ES-I3 (cell line): ENCODE data around the gene PNMA8C.

ENCODE experiments used
- H3K36me3 ChIP-seq: 2 replicates; pipeline ENCODE4 v1.6.1; 2013; ENCODE audit warnings: mild to moderate bottlenecking, low read length, control low read depth, moderate library complexity; ENCODE audit not compliant: insufficient read depth
- H3K4me1 ChIP-seq: 2 replicates; pipeline ENCODE4 v1.6.1; 2013; ENCODE audit warnings: mild to moderate bottlenecking, control low read depth, low read length; ENCODE audit not compliant: insufficient read depth
- H3K9ac ChIP-seq: 2 replicates; pipeline ENCODE4 v1.6.1; 2013; ENCODE audit warnings: low read depth, mild to moderate bottlenecking, low read length, moderate library complexity
- H3K9me3 ChIP-seq: 2 replicates; pipeline ENCODE4 v1.6.1; 2013; ENCODE audit warnings: mild to moderate bottlenecking, low read length, moderate library complexity; ENCODE audit not compliant: control insufficient read depth, insufficient read depth

The PNMA8C gene

DNA sequence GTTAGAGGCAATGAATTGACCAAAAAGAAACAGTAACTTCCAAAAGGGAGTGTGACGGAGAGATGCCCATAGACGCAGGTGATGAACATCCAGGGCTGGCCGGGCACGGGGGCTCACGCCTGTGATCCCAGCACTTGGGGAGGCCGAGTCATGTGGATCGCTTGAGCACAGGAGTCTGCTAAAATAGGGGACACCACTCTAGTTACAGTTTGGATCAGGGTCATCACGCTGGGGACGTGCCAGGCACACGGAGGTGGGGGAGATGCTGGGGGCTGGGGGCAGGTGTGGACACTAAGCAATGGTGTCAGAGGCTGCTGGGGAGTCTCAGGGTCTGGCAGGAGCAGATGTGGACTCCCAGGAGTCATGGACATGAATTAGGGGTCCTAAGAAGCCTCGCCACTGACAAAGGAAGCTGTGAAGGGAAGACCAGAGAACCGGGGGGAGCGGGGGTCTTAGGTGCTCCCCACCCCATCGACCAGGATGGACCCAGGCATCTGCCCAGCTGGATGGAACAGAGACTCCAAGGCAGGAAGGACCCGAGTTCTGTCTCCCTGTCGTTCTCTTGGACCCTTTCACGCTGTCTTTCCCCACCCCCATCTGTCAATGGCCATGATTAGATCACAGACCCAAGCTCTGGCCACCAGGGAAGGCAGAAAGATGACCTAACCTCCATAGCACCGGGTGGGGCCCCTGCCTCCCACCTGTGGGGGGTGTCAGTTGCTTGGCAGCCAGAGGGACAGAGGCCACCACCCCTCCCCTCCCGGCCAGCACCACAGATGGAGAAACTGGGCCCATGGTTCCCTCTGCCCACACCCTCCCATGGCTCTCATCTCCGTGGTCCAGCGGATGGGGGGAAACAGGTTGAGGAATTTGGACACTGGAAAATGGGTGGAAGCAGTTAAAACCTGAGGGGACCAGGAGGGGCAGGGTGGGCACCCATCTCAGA lies 35.0 kb downstream of the PNMA8C start:
- Histone ChIP-seq H3K9me3 (no peaks in the 10 kb centered on the region), H3K9ac (no peak overlapping the region), H3K36me3 (peaks cover 8% of the 10 kb centered on the region; the same call in 1 of the 2 replicates), H3K4me1 (peaks cover 2% of the 10 kb centered on the region; the same call in 1 of the 2 replicates)

DNA sequence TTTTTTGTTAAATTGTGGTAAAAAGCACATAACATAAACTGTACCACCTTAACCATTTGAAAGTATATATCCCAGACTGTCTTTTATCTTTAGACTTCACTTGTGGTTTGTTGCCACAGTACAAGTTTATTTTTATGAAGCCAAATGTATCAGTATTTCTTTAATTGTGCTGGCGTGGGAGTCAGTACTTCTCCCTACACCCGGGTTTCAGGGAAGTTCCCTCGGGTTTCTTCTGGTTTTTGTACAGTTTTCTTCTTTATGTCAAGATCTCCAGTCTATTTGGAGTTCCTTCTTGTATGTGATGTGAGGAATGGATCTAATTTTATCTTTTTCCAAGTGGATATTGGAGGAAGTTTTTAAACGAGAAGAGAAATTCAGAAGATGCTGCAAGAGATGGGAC lies 35.9 kb downstream of the PNMA8C start:
- Histone ChIP-seq H3K9me3 (no peaks in the 10 kb centered on the region), H3K9ac (no peak overlapping the region), H3K4me1 (peaks cover 2% of the 10 kb centered on the region; the same call in 1 of the 2 replicates), H3K36me3 (peaks cover 12% of the 10 kb centered on the region; the same call in 1 of the 2 replicates)

DNA sequence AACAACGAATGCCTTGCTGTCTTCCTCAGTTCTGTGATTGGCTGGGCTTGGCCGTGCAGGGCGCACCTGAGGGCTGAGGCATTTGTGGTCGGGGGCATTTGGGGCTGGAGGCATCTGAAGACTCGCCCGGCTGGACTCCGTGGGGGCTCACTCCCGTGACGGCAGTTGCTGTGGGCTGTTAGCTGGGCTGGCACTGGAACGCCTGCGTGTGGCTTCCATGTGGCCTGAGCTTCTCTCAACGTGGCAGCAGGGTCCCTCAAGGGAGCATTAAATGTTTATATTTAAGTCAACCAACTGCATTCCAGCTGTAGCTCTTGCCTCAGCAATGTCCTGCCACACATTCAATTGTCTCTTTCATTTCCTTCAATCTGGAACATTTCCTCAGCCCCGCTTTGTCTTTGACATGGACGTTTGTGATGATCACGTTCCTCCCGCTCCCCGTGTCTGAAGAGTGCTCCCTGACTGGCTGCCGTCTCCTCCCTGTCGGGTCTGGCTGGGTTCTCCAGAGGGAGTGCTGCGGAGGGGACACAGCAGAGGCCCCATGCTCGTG lies 36.4 kb downstream of the PNMA8C start:
- Histone ChIP-seq H3K9me3 (no peaks in the 10 kb centered on the region), H3K9ac (no peak overlapping the region), H3K36me3 (peaks cover 12% of the 10 kb centered on the region; the same call in 1 of the 2 replicates), H3K4me1 (peaks cover 2% of the 10 kb centered on the region; the same call in 1 of the 2 replicates)

DNA sequence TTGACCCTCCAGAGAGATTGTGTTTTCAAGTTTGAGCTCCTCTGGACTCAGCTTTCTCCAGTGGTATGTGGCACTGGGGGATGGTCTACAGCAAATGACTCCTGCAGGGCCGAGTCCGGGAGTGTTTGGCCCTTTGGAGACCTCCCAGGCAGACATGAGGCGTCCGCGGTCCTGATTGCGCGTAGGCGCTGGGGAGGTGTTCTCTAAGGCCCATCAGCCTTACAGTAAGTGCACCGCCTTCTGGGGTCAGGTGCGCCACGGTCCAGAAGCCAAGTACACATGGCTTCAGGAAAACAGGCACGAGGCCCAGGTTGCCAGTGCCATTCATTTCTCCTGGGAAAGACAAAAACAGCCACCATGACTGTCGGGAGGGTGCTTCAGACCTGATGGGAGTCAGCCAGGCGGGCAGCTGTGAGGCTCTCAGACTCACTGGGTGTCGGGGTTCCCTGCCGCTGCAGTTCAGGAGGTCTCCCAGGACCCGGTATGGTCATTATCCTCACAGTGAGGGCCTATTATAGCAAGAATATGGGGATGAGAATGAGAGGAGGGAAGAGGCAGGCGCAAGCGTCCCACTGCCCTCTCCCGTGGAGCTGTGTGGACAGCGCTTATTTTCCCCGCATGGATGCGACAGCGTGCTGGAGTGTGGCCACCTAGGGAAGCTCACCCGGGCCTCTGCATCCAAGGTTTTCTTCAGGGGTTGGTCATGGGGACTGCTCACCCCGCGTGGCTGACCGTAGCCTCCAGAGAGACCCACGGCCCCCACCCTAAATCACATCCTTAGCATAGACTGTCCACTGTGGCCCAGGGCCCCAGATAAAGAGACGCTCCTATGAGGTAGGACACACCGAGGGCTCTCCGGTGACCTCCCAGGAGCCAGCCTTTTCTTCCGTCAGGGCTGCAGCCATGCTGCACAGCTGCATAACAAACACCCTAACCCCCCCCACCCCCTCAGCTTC lies 37.2 kb downstream of the PNMA8C start:
- no peak overlapping the region for H3K9ac ChIP-seq
- peaks cover 2% of the 10 kb centered on the region; the same call in 1 of the 2 replicates for H3K4me1 ChIP-seq
- no peaks in the 10 kb centered on the region for H3K9me3 ChIP-seq
- H3K36me3 ChIP-seq, result peaks cover 12% of the 10 kb centered on the region; the same call in 1 of the 2 replicates

DNA sequence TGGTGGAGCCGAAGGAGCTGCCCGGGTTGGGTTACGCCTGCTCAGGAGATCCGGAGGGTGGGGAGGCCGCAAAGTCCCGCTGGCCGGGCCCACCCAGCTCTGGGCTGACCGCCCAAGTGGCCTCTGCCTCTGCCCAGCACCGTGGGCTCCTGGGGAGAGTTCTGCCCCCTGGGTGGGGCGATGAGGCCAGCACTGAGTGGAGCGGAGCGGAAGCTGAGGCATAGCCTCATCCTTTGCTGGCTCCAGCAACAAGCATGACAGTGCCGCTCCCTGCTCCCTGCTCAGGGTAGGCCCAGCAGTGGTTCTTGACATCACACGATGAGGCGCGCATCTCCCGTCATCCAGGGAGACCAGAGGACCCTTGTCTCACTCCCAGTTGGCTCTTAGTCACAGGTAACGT lies 37.9 kb downstream of the PNMA8C start:
- Histone ChIP-seq H3K4me1 (peaks cover 2% of the 10 kb centered on the region; the same call in 1 of the 2 replicates), H3K9ac (no peak overlapping the region), H3K9me3 (no peaks in the 10 kb centered on the region), H3K36me3 (peaks cover 12% of the 10 kb centered on the region; the same call in 1 of the 2 replicates)

DNA sequence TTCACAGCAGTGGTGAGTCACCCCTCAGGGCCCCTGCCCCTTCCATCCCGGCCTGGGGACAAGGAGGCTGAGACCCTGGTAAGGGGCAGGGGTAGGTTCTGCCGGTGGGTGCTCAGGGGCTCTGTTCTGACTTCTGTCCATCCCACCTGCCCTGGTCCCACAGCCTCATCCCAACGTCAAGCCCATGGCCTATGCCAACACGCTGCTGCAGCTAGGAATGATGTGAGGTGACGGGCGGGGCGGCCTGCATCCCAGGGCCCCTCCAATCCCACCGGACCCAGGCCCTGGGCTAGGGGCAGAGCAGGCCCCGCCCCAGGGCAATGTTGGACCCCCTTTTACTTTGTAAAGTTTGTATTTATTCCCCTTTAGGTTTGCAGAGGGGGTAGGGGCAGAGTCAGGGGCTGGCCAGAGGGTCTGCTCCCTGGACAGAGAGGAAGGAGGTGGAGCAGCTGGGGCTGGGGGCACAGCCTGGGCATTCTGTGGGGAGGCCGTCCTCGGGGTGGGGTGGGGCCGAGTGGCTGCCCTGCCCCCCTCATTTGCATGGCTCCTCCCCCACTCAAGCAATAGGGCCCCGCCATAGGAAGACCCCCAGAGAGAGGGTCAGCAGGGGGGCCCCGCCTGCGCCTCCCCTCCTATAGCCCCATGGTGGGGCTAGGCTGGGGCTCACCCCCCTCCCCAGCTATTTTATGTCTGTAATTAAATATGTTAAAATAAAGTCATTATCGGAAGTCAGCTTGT lies 38.4 kb downstream of the PNMA8C start:
- peaks cover 2% of the 10 kb centered on the region; the same call in 1 of the 2 replicates for H3K4me1 ChIP-seq
- no peaks in the 10 kb centered on the region for H3K9me3 ChIP-seq
- H3K36me3 ChIP-seq, result peaks cover 12% of the 10 kb centered on the region
- H3K9ac ChIP-seq, result no peak overlapping the region

DNA sequence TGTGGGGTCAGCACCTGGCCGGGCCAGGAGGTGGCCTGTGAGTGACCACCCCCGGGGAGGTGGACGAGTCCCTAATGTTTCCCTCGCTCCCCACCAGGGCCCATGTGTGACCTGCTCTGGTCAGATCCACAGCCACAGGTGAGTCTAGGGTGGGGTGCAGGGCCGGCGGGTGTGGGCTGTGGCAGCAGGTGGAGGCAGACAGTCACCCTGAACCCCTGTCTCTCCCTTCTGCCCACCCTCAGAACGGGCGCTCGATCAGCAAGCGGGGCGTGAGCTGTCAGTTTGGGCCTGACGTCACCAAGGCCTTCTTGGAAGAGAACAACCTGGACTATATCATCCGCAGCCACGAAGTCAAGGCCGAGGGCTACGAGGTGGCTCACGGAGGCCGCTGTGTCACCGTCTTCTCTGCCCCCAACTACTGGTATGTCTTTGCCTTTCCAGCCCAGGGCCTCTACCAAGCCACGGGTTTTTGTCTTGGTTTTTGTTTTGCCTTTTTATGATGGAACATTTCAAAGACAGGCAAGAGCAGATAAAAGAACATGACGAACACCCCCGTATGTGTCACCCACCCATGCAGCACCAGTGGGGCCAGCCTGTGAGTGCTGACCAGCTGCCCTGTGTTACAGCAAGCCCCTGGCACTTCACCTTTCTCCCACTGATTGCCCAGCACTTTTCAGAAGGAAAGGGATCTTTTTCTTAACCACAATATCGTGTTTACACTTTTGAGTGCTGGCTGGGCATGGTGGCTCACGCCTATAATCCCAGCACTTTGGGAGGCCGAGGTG lies 40.2 kb downstream of the PNMA8C start:
- Histone ChIP-seq H3K9ac (no peak overlapping the region), H3K36me3 (peaks cover 18% of the 10 kb centered on the region), H3K9me3 (no peaks in the 10 kb centered on the region), H3K4me1 (no peaks in the 10 kb centered on the region; the same call in 1 of the 2 replicates)

DNA sequence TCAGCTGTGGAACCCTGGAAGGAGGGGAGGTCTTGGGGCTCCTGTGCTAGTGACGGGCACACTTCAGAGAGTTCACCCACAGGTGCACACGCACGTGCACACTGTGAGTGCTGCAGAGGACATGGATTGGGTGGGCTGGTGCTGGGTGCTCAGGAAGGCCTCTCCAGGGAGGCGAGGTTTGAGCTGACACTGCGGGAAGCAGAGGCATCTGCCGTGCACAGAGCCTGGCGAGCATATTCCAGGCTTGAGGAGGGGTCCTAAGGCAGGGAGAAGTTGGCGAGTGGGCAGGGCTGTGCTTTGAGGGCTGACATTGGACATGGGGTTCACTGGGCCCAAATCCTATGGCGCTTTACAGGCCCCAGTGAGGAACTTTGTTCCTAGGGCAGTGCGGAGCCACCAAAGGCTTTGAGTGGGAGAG lies 41.0 kb downstream of the PNMA8C start:
- H3K36me3 ChIP-seq, result peaks cover 20% of the 10 kb centered on the region
- no peaks in the 10 kb centered on the region; the same call in 1 of the 2 replicates for H3K4me1 ChIP-seq
- no peak overlapping the region for H3K9ac ChIP-seq
- H3K9me3 ChIP-seq, result no peaks in the 10 kb centered on the region

DNA sequence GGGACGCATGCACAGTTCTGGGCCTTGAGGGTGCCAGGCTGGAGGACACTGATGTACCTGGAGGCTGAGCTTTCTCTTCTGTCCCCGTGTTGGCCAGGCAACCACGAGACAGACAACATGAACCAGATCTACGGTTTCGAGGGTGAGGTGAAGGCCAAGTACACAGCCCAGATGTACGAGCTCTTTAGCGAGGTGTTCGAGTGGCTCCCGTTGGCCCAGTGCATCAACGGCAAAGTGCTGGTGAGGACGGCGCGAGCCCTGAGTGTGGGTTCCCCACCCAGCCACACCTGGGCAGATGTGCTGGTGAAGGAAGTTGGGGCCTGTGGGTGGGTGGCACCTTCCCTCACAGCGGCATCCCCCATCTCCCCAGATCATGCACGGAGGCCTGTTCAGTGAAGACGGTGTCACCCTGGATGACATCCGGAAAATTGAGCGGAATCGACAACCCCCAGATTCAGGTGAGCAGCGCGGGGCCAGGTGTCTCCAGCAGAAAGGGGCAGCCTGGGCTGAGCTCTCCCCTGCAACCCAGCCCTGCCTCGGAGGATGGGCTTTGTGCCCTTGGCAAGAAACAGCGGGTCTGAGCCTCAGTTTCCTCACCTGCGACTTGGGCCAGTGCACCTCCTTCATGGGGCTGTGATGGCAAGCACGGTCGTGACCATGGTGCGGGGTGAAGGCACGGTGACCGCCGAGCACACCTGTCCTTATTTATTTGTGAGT lies 41.6 kb downstream of the PNMA8C start:
- Histone ChIP-seq H3K36me3 (peaks cover 24% of the 10 kb centered on the region), H3K9ac (no peak overlapping the region), H3K4me1 (no peaks in the 10 kb centered on the region; the same call in 1 of the 2 replicates), H3K9me3 (no peaks in the 10 kb centered on the region)

DNA sequence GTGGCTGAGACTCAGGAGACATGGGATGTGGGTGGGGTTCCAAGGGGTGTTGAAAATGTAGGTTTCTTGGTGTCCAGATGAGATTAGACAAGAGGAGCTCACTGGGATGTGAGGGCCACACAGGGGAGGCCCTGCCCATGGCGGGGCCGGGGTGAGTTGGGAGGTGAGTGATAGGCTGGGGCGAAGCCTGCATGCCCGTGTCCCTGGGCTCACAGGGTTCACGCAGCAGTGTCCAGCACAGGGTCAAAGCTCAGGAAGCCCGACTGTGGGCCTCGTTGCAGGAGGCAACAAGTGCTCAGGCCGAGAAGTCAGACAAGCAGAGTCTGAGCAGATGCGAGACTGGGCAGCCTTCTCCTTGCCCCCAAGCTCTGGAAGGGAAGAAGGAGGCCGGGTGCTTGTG lies 42.6 kb downstream of the PNMA8C start:
- no peaks in the 10 kb centered on the region for H3K9me3 ChIP-seq
- peaks cover 29% of the 10 kb centered on the region for H3K36me3 ChIP-seq
- H3K4me1 ChIP-seq, result no peaks in the 10 kb centered on the region
- H3K9ac ChIP-seq, result no peak overlapping the region

DNA sequence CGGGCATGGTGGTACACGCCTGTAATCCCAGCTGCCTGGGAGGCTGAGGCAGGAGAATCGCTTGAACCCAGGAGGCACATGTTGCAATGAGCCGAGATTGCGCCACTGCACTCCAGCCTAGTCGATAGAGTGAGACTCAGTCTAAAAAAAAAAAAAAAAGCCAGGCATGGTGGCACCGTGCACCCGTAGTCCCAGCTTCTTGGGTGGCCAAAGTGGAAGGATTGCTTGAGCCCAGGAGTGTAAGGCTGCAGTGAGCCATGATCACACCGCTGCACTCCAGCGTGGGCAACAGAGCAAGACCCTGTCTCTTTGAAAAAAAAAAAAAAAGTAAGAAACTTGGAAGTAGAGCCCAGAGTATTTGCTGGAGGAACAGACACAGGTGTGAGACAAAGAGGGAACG lies 43.1 kb downstream of the PNMA8C start:
- Histone ChIP-seq H3K9me3 (no peaks in the 10 kb centered on the region), H3K4me1 (no peaks in the 10 kb centered on the region), H3K9ac (no peak overlapping the region), H3K36me3 (peaks cover 30% of the 10 kb centered on the region)

DNA sequence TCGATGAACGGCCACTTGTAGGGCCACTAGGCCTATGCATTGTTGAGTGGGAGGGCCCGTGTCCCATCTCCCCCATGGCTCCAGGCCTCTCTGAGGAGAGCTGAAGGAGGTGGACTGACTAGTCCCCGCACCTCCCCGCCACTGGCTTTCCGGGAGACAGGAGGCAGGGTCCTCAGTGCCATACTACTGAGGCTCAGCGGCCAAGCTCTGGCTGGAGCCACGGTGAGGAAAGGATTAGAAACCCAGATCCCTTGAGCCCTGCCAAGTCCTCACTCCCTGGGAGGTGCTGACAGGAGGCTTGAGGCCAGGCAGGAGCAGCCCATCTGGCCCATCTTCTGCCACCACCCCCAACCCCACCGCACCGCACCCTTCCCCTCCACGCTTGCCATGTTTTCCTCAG lies 44.3 kb downstream of the PNMA8C start:
- no peaks in the 10 kb centered on the region for H3K4me1 ChIP-seq
- H3K36me3 ChIP-seq, result peaks cover 27% of the 10 kb centered on the region
- H3K9ac ChIP-seq, result no peak overlapping the region
- no peaks in the 10 kb centered on the region for H3K9me3 ChIP-seq
